Measurements from ENCODE around the gene ZCCHC3. TPM values are rescaled to one million over a fixed set of nuclear protein-coding genes. Genes with fewer than 3 reads are reported as not detected.

Gene ZCCHC3
- total and polyA plus RNA-seq, 2 donors (not counting 3 experiments of a cell fraction or from before 2014, with no cell fraction given), result 14.8 to 22.0 TPM

GRCh38 chr20:305745-306144, 8.4 kb downstream of the ZCCHC3 start:
- no peaks in the 10 kb centered on the region for H3K36me3 ChIP-seq (ENCODE audit: control insufficient read depth in 2 of 2, extremely low read depth in 1 of 2, insufficient read depth in 2 of 2, low read length in 2 of 2)
- dilution Hi-C loops (cut with MboI; ENCODE audit: extremely low pct_ligation_motif_present, low sequenced_read_pairs) (no loop called here), intact Hi-C loops (cut with micrococcal nuclease) (no loop called here)
- TF ChIP-seq MAX (IDR thresholded peaks at IDR 0.05; ENCODE audit: insufficient read depth, insufficient read length) (no peak), JUN (IDR thresholded peaks at IDR 0.05; ENCODE audit: borderline replicate concordance, insufficient read depth, insufficient read length, low read depth) (no peak), POLR2A (IDR thresholded peaks at IDR 0.05; ENCODE audit: low read depth, low read length) (no peak), CTCF (IDR thresholded peaks at IDR 0.05; ENCODE audit: extremely low read depth in 1 of 2, insufficient read depth in 1 of 2, low read depth in 1 of 2, low read length in 2 of 2) (no peak), EZH2 (IDR thresholded peaks at IDR 0.05; ENCODE audit: borderline replicate concordance, low read depth, low read length, severe bottlenecking) (no peak), FOS (IDR thresholded peaks at IDR 0.05; ENCODE audit: borderline replicate concordance, insufficient read depth, low read length) (no peak), POLR2AphosphoS5 (IDR thresholded peaks at IDR 0.05; ENCODE audit: insufficient read depth, low read depth, low read length) (no peak), MYC (IDR thresholded peaks at IDR 0.05; ENCODE audit: low read depth, low read length) (no peak), GATA2 (IDR thresholded peaks at IDR 0.05; ENCODE audit: insufficient read depth, insufficient read length, low read depth, low read length) (no peak)
- POLR2A ChIA-PET, result no interaction called here
- no peak overlapping the region for H3K4me3 ChIP-seq (replicated peaks in 1 of 3; ENCODE audit: insufficient read depth in 1 of 3, low read depth in 1 of 3, low read length in 3 of 3)
- H3K27me3 ChIP-seq (ENCODE audit: control insufficient read depth in 2 of 2, insufficient read depth in 2 of 2, low read length in 2 of 2), result no peaks in the 10 kb centered on the region
- DNase-seq (ENCODE audit: low read depth, low spot score), result no peak
- H3K79me2 ChIP-seq (ENCODE audit: control insufficient read depth, insufficient read depth, low read length), result peaks cover 2% of the 10 kb centered on the region
- BruUV-seq (replicated peaks), result no TSS peak
- peaks cover 24% of the 10 kb centered on the region for H3K4me1 ChIP-seq (ENCODE audit: control insufficient read depth, extremely low read depth, insufficient read depth, low read length)
- H3K9me1 ChIP-seq (replicated peaks; ENCODE audit: control insufficient read depth, extremely low read depth, insufficient read depth, low read length), result no peaks in the 10 kb centered on the region
- CTCF ChIA-PET, result interaction anchor here (1.0 kb wide), 1 partner anchor 25 kb away, joined by 3 read pairs; no protein-coding TSS in a partner anchor
- no peak overlapping the region for H3K9ac ChIP-seq (replicated peaks; ENCODE audit: extremely low read depth, insufficient read depth, low read length)
- no peak overlapping the region for H3K27ac ChIP-seq (ENCODE audit: insufficient read depth, low read depth, low read length)
- no peaks in the 10 kb centered on the region for H4K20me1 ChIP-seq (replicated peaks; ENCODE audit: control insufficient read depth, extremely low read depth, insufficient read depth, low read length)
- H3K9me3 ChIP-seq (replicated peaks; ENCODE audit: control insufficient read depth, insufficient read depth, low read length), result no peaks in the 10 kb centered on the region
- no peak overlapping the region for H3K4me2 ChIP-seq (ENCODE audit: insufficient read depth, low read length)
- no peak for FAIRE-seq
- H2AFZ ChIP-seq (ENCODE audit: low read depth, low read length), result no peak overlapping the region

All from endothelial cell of umbilical vein (primary cell).